Mesendoderm (in vitro differentiated cells): Measurements from ENCODE around the gene SIM2.

Source experiments
- DNase-seq: peaks from one replicate; pipeline ENCODE4 v3.0.0; 2013
- H2AK5ac ChIP-seq: 2 replicates; pipeline ENCODE4 v1.6.1; 2013; ENCODE audit warnings: low read length, inconsistent platforms
- H2BK120ac ChIP-seq: 2 replicates; pipeline ENCODE4 v1.6.1; 2013; ENCODE audit warnings: low read depth, mild to moderate bottlenecking, low read length, moderate library complexity, mixed read lengths
- H2BK15ac ChIP-seq: replicated peaks from 2 replicates; pipeline ENCODE4 v1.6.1; 2013; ENCODE audit warnings: low read depth, mild to moderate bottlenecking, moderate library complexity
- H2BK5ac ChIP-seq: 2 replicates; pipeline ENCODE4 v1.6.1; 2013; ENCODE audit warnings: low read length, inconsistent platforms
- H3K18ac ChIP-seq: 2 replicates; pipeline ENCODE4 v1.6.1; 2013; ENCODE audit warnings: mild to moderate bottlenecking, low read length, mixed read lengths
- H3K23ac ChIP-seq: one replicate; pipeline ENCODE4 v1.6.1; 2013; ENCODE audit warnings: low read length
- H3K27ac ChIP-seq: 2 replicates; pipeline ENCODE4 v1.5.1; 2013; ENCODE audit warnings: low read depth, mild to moderate bottlenecking, inconsistent platforms, low read length, moderate library complexity
- H3K27me3 ChIP-seq: 2 replicates; pipeline ENCODE4 v1.6.1; 2013; ENCODE audit warnings: low read length, control low read depth, mild to moderate bottlenecking, inconsistent platforms; ENCODE audit not compliant: insufficient read depth, poor library complexity
- H3K36me3 ChIP-seq: 2 replicates; pipeline ENCODE4 v1.6.1; 2013; ENCODE audit warnings: low read length, inconsistent platforms; ENCODE audit not compliant: control insufficient read depth, insufficient read depth
- H3K4ac ChIP-seq: one replicate; pipeline ENCODE4 v1.6.1; 2013; ENCODE audit warnings: low read depth, mild to moderate bottlenecking, low read length, moderate library complexity
- H3K4me1 ChIP-seq: 2 replicates; pipeline ENCODE4 v1.6.1; 2013; ENCODE audit warnings: low read depth, low read length, inconsistent platforms; ENCODE audit not compliant: control insufficient read depth
- H3K4me2 ChIP-seq: 2 replicates; pipeline ENCODE4 v1.6.1; 2013; ENCODE audit warnings: low read length
- H3K4me3 ChIP-seq: 2 replicates; pipeline ENCODE4 v1.5.1; 2013; ENCODE audit warnings: mild to moderate bottlenecking, low read length
- H3K56ac ChIP-seq: one replicate; pipeline ENCODE4 v1.6.1; 2013; ENCODE audit warnings: low read length
- H3K79me1 ChIP-seq: 2 replicates; pipeline ENCODE4 v1.6.1; 2013; ENCODE audit warnings: low read length, inconsistent platforms
- H3K79me2 ChIP-seq: 2 replicates; pipeline ENCODE4 v1.6.1; 2013; ENCODE audit warnings: mild to moderate bottlenecking, low read length; ENCODE audit not compliant: control insufficient read depth, insufficient read depth
- H3K9ac ChIP-seq: 2 replicates; pipeline ENCODE4 v1.6.1; 2013; ENCODE audit warnings: low read length, inconsistent platforms
- H4K5ac ChIP-seq: one replicate; pipeline ENCODE4 v1.6.1; 2013; ENCODE audit warnings: low read length
- H4K8ac ChIP-seq: one replicate; pipeline ENCODE4 v1.6.1; 2013; ENCODE audit warnings: low read depth, mild to moderate bottlenecking, control low read depth, low read length, moderate library complexity
- whole genome bisulfite sequencing: extraction: QIAGEN DNeasy Blood & Tissue Kit; methylation state at CpG from one replicate; pipeline ENCODE4 v1.1.7; 2013; ENCODE audit warnings: low lambda C conversion rate, missing lambda C conversion rate; ENCODE audit not compliant: insufficient coverage; ENCODE audit errors: extremely low coverage; 5-methylcytosine and 5-hydroxymethylcytosine counted together

The SIM2 gene

DNA sequence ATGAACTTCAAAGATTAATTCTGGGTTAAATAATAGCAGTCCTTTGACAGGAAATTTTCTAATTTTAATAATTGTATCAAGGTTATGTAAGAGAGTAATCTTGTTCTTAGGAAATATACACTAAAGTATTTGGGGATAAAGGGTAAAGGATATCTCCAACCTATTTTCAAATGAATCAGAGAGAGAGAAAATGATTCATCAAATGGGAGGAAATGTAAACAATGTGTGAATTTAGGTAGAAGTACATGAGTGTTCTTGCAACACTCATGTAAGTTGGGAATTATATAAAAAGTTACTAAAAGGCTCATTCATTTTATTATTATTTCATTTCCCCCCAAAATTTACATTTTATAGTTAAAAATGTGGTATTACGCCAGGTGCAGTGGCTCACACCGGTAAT is 20.4 kb upstream of the SIM2 start:
- H2BK15ac ChIP-seq = no peak overlapping the region
- H3K4me1 ChIP-seq = no peaks in the 10 kb centered on the region
- H2BK120ac ChIP-seq = no peak overlapping the region
- no peak overlapping the region for H3K23ac ChIP-seq
- H3K27me3 ChIP-seq = no peaks in the 10 kb centered on the region
- H4K8ac ChIP-seq = no peak overlapping the region
- no peaks in the 10 kb centered on the region for H3K79me1 ChIP-seq
- no peak overlapping the region for H3K56ac ChIP-seq
- H3K18ac ChIP-seq = no peak overlapping the region
- H3K4ac ChIP-seq = no peak overlapping the region
- H2BK5ac ChIP-seq = no peak overlapping the region
- no peak overlapping the region for H3K9ac ChIP-seq
- no peak overlapping the region for H3K4me2 ChIP-seq
- H4K5ac ChIP-seq = no peak overlapping the region
- DNase-seq = no peak
- no peak overlapping the region for H3K27ac ChIP-seq
- no peak overlapping the region for H3K4me3 ChIP-seq
- WGBS = no CpG with 5 or more reads among the region's 2 CpGs
- H2AK5ac ChIP-seq = no peak overlapping the region
- H3K79me2 ChIP-seq = no peaks in the 10 kb centered on the region
- no peaks in the 10 kb centered on the region for H3K36me3 ChIP-seq

DNA sequence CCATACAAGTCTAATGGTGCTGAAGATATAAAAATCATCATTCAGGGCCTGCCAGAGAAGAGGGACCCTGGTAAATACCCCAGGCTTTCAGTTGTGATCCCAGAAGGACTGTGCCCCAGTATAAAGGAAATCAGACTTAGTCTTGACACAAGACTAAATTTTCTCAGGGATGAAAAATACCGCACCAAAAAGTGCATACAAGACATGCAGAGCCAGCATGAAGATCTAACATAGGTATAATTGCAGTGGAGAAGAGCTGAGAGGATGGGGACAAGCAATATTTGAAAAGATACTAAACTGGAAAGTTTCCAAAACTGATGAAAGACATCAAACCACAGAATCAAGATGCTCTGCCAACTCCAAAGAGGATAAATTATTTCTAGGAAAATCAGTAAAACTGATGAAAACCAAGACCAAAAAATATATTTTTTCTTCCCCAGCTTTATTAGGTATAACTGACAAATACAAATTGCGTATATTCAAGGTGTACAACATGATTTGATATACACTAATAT is 17.7 kb upstream of the SIM2 start:
- Histone ChIP-seq H3K27me3 (no peaks in the 10 kb centered on the region), H3K4me1 (no peaks in the 10 kb centered on the region)

DNA sequence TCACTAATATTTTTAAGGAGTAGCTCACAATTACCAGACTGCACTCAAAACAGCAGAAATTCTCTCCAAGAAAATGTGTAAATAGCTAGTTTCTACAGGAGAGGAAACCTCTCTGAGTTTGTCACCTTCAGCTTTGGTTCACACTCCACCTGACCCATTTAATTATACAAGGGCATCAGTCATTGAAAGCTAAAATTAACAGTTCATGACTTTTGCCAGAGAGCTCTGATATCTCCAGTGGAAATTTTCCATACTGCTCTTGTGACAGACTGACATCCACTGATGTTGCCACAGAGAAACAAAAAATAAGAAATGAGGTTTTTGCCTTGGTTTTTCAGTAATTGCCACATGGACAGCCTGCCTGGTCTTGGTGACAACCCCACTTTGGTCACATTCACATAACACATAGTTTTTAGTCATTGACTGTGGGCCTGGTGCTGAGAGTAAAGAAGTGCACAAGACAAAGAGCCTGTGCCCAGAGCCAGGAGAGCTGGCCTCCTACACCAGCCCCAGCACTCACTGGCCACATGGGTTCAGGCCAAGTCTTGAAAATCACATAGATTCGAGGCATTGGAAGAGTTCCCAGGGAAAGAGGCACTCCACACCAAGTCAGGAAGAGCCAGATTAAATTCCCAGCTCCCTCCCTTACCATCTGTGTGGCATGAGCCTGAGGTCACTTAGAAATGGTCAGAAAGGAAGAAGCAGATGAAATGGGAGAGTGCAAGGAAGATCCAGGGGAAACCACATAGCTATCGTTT is 13.8 kb upstream of the SIM2 start:
- Histone ChIP-seq H2AK5ac (no peak overlapping the region), H2BK5ac (no peak overlapping the region), H4K8ac (no peak overlapping the region), H2BK120ac (no peak overlapping the region), H3K18ac (no peak overlapping the region), H3K27me3 (peaks cover under 1% of the 10 kb centered on the region), H3K4ac (no peak overlapping the region), H3K56ac (no peak overlapping the region), H3K4me2 (no peak overlapping the region), H4K5ac (no peak overlapping the region), H3K4me3 (no peak overlapping the region), H3K23ac (no peak overlapping the region), H3K27ac (no peak overlapping the region), H3K9ac (no peak overlapping the region), H3K36me3 (no peaks in the 10 kb centered on the region), H3K79me1 (no peaks in the 10 kb centered on the region), H2BK15ac (no peak overlapping the region), H3K79me2 (no peaks in the 10 kb centered on the region), H3K4me1 (no peaks in the 10 kb centered on the region)
- no CpG with 5 or more reads among the region's 2 CpGs for WGBS
- no peak for DNase-seq

More for the DNA sequence above, 17.7 kb upstream of the SIM2 start:
- H2BK15ac ChIP-seq = no peak overlapping the region
- no peak overlapping the region for H3K9ac ChIP-seq
- H3K56ac ChIP-seq = no peak overlapping the region
- no peak overlapping the region for H4K5ac ChIP-seq
- H3K4me3 ChIP-seq = no peak overlapping the region
- no peak overlapping the region for H3K4ac ChIP-seq
- H2BK120ac ChIP-seq = no peak overlapping the region
- H3K27ac ChIP-seq = no peak overlapping the region
- H3K23ac ChIP-seq = no peak overlapping the region
- no peak overlapping the region for H2AK5ac ChIP-seq
- H4K8ac ChIP-seq = no peak overlapping the region
- no peak for DNase-seq
- H2BK5ac ChIP-seq = no peak overlapping the region
- H3K4me2 ChIP-seq = no peak overlapping the region
- no peaks in the 10 kb centered on the region for H3K79me2 ChIP-seq
- H3K79me1 ChIP-seq = no peaks in the 10 kb centered on the region
- no peaks in the 10 kb centered on the region for H3K36me3 ChIP-seq
- H3K18ac ChIP-seq = no peak overlapping the region
- no CpG with 5 or more reads among the region's 2 CpGs for WGBS

DNA sequence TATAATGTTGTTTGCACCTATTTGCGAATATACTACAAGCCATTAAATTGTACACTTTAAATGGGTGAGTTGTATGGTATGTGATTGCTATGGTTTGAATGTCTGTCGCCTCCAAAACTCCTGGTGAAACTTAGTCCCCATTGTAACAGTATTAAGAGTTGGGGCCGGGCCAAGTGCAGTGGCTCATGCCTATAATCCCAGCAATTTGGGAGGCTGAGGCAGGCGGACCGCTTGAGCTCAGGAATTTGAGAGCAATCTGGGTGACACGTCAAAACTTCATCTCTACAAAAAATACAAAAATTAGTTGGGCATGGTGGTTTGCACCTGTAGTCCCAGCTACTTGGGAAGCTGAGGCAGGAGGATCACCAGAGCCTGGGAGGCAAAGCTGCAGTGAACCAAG is 12.0 kb upstream of the SIM2 start:
- no peak overlapping the region for H2AK5ac ChIP-seq
- H3K4ac ChIP-seq = no peak overlapping the region
- H3K23ac ChIP-seq = no peak overlapping the region
- no peak overlapping the region for H3K27ac ChIP-seq
- H3K79me2 ChIP-seq = no peaks in the 10 kb centered on the region
- no peaks in the 10 kb centered on the region for H3K79me1 ChIP-seq
- peaks cover 14% of the 10 kb centered on the region for H3K27me3 ChIP-seq
- no peak overlapping the region for H2BK15ac ChIP-seq
- H4K5ac ChIP-seq = no peak overlapping the region
- H2BK120ac ChIP-seq = no peak overlapping the region
- no peak overlapping the region for H3K4me3 ChIP-seq
- no peaks in the 10 kb centered on the region for H3K36me3 ChIP-seq
- H3K18ac ChIP-seq = no peak overlapping the region
- no CpG with 5 or more reads among the region's 6 CpGs for WGBS
- DNase-seq = no peak
- no peak overlapping the region for H4K8ac ChIP-seq
- H3K56ac ChIP-seq = no peak overlapping the region
- no peak overlapping the region for H3K4me2 ChIP-seq
- H3K4me1 ChIP-seq = no peaks in the 10 kb centered on the region
- no peak overlapping the region for H2BK5ac ChIP-seq
- H3K9ac ChIP-seq = no peak overlapping the region

DNA sequence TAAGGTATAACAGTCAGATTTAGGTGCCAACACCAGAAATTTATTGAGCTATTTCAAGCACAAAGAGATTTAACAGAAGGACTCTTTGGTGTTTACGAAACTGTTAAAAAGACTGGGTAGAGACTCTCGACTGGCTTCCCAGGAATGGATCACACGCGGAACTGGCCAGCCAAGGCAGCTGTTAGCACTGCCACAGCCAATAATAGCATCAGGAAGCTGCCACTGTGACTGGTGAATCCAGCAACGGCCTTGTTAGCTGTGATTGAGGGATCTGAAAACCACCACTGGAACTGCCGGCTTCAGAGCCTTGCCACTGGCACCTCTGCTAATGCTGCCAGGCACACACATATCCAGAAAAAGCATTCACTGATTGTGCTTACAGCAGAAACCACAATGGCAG is 10.6 kb upstream of the SIM2 start:
- Histone ChIP-seq H3K56ac (no peak overlapping the region), H3K79me2 (no peaks in the 10 kb centered on the region), H4K8ac (no peak overlapping the region), H3K27me3 (peaks cover 25% of the 10 kb centered on the region), H3K9ac (no peak overlapping the region), H3K36me3 (no peaks in the 10 kb centered on the region), H3K79me1 (no peaks in the 10 kb centered on the region), H3K23ac (no peak overlapping the region), H2AK5ac (no peak overlapping the region), H2BK120ac (no peak overlapping the region), H3K27ac (no peak overlapping the region), H3K4me2 (no peak overlapping the region), H2BK5ac (no peak overlapping the region), H3K4ac (no peak overlapping the region), H4K5ac (no peak overlapping the region), H3K4me1 (no peaks in the 10 kb centered on the region), H2BK15ac (no peak overlapping the region), H3K18ac (no peak overlapping the region), H3K4me3 (no peak overlapping the region)
- DNase-seq = no peak
- WGBS = no CpG with 5 or more reads among the region's 6 CpGs

DNA sequence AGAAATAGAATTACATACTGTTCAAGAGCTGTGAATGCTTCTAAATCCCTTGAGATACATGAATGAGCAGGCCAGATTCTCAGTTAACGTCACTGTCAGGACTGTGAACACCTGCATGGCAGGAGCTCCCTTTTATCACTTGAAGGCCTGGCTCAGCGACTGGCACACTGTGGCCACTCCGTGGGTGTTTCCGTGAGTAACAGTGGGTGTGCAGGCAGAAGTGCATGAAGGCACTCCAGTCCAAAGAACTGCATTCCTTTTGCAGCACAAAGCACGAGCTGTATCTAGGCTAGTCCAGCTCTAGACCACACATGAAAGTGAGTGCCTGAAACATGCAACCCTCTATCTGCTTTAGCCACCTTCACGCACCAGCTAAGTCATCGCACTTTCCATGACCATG is 9.6 kb upstream of the SIM2 start:
- Histone ChIP-seq H3K27me3 (peaks cover 35% of the 10 kb centered on the region), H3K4me1 (no peaks in the 10 kb centered on the region), H3K79me1 (no peaks in the 10 kb centered on the region), H2AK5ac (no peak overlapping the region), H3K79me2 (no peaks in the 10 kb centered on the region), H3K23ac (no peak overlapping the region), H4K8ac (no peak overlapping the region), H3K18ac (no peak overlapping the region), H2BK120ac (no peak overlapping the region), H4K5ac (no peak overlapping the region), H3K4ac (no peak overlapping the region), H3K36me3 (no peaks in the 10 kb centered on the region), H2BK5ac (no peak overlapping the region), H3K4me3 (no peak overlapping the region), H3K27ac (no peak overlapping the region), H3K4me2 (no peak overlapping the region), H3K56ac (no peak overlapping the region), H3K9ac (no peak overlapping the region), H2BK15ac (no peak overlapping the region)
- DNase-seq = no peak
- no CpG with 5 or more reads among the region's 7 CpGs for WGBS
